ACC112 (cell line): ENCODE data around the gene GYPC.
"Not testable (repeated sequence)": the region's sequence is repeated elsewhere in the genome, so short reads cannot be mapped to it uniquely, and the experiment has no call there.

Source experiments
- H2AFZ ChIP-seq: fragments of 200-600 bp; sonication (generic); one replicate; pipeline ENCODE4 v1.6.0; 2017; ENCODE audit warnings: antibody characterized with exemption, low read length; ENCODE audit not compliant: unreplicated experiment
- H3K27ac ChIP-seq: fragments of 200-600 bp; sonication (generic); 2 replicates; pipeline ENCODE4 v1.5.1; 2014; ENCODE audit warnings: low read depth, mild to moderate bottlenecking, antibody characterized with exemption, low read length, moderate library complexity
- H3K27me3 ChIP-seq: fragments of 200-600 bp; sonication (generic); 2 replicates; pipeline ENCODE4 v1.6.1; 2014; ENCODE audit warnings: mild to moderate bottlenecking, antibody characterized with exemption, low read length, moderate library complexity, mixed read lengths; ENCODE audit not compliant: insufficient read depth
- H3K36me3 ChIP-seq: fragments of 200-600 bp; sonication (generic); 2 replicates; pipeline ENCODE4 v1.6.1; 2016; ENCODE audit warnings: mild to moderate bottlenecking, antibody characterized with exemption, low read length, moderate library complexity, mixed read lengths; ENCODE audit not compliant: insufficient read depth
- H3K4me1 ChIP-seq: fragments of 200-600 bp; sonication (generic); one replicate; pipeline ENCODE4 v1.6.1; 2016; ENCODE audit warnings: low read length, mixed read lengths; ENCODE audit not compliant: insufficient read depth, unreplicated experiment, control insufficient read depth
- H3K4me3 ChIP-seq: fragments of 200-600 bp; sonication (generic); 2 replicates; pipeline ENCODE4 v1.5.1; 2014; ENCODE audit warnings: mild to moderate bottlenecking, low read depth, low read length
- H3K79me2 ChIP-seq: fragments of 200-600 bp; sonication (generic); one replicate; pipeline ENCODE4 v1.6.0; 2016; ENCODE audit warnings: low read length; ENCODE audit not compliant: control insufficient read depth, unreplicated experiment, insufficient read depth

Gene GYPC

GRCh38 chr2:126699716-126700581, 44.0 kb downstream of the GYPC start:
- no peak overlapping the region for H3K27ac ChIP-seq
- no peaks in the 10 kb centered on the region for H3K27me3 ChIP-seq
- H3K36me3 ChIP-seq, result no peaks in the 10 kb centered on the region
- no peak overlapping the region for H3K4me3 ChIP-seq
- no peaks in the 10 kb centered on the region for H3K79me2 ChIP-seq
- H3K4me1 ChIP-seq, result no peaks in the 10 kb centered on the region
- no peak overlapping the region for H2AFZ ChIP-seq

DNA sequence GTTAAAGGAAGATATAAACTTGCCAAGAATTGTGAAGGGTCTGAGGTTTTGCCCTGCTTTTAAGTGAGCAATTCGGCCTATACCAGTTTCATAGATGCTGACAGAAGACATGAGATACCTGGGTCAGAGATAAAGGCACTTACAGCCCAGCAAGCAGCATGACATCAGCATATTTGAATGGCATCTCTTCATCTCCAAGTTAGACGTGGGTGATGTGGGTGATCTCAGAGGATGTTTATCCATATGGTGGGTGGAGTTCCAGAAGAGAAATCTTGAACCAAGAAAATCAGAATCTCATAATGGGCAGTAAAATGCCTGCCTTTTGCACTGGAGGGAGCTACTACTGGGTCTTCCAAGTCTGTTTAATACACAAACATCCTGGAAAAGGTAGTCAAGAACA, 44.7 kb downstream of the GYPC start:
- H3K27ac ChIP-seq, result no peak overlapping the region
- no peaks in the 10 kb centered on the region for H3K4me1 ChIP-seq
- no peak overlapping the region for H3K4me3 ChIP-seq
- H3K36me3 ChIP-seq, result no peaks in the 10 kb centered on the region
- H3K79me2 ChIP-seq, result no peaks in the 10 kb centered on the region
- no peaks in the 10 kb centered on the region for H3K27me3 ChIP-seq
- H2AFZ ChIP-seq, result no peak overlapping the region

GRCh38 chr2:126703311-126703710, 47.4 kb downstream of the GYPC start:
- no peaks in the 10 kb centered on the region for H3K36me3 ChIP-seq

GRCh38 chr2:126704434-126705160, 48.6 kb downstream of the GYPC start:
- Histone ChIP-seq H2AFZ (no peak overlapping the region), H3K36me3 (no peaks in the 10 kb centered on the region), H3K4me3 (no peak overlapping the region), H3K27me3 (peaks cover 17% of the 10 kb centered on the region), H3K79me2 (no peaks in the 10 kb centered on the region), H3K27ac (no peak overlapping the region), H3K4me1 (no peaks in the 10 kb centered on the region)

More at GRCh38 chr2:126703311-126703710, 47.4 kb downstream of the GYPC start:
- no peak overlapping the region for H3K4me3 ChIP-seq
- peaks cover 12% of the 10 kb centered on the region for H3K27me3 ChIP-seq
- H3K27ac ChIP-seq, result no peak overlapping the region
- H3K79me2 ChIP-seq, result no peaks in the 10 kb centered on the region
- H3K4me1 ChIP-seq, result no peaks in the 10 kb centered on the region
- H2AFZ ChIP-seq, result no peak overlapping the region

DNA sequence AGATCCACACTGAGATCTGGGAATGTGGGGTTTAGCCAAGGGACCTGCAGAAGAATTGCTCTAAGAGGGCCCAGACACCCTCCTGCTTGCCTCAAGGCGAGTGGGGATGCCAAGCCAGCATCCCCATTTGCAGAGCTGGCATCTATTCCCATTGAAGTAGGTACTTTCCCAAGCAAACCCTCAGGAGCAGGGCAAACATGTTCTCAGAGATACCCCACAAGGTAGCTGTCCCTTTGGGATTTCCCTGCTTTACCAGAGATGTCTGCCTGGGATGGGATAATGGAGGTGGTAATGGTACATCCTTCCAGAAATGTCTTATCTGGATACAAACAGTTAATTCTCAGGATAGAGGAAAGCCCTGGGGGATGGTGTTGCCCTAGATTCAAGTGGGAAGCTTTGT, 51.2 kb downstream of the GYPC start:
- H3K4me3 ChIP-seq, result no peak overlapping the region
- no peaks in the 10 kb centered on the region for H3K4me1 ChIP-seq
- no peak overlapping the region for H3K27ac ChIP-seq
- H3K36me3 ChIP-seq, result no peaks in the 10 kb centered on the region
- peaks cover 32% of the 10 kb centered on the region for H3K27me3 ChIP-seq
- H2AFZ ChIP-seq, result no peak overlapping the region
- H3K79me2 ChIP-seq, result no peaks in the 10 kb centered on the region

- no peaks in the 10 kb centered on the region for H3K4me1 ChIP-seq
- H2AFZ ChIP-seq, result no peak overlapping the region
- no peak overlapping the region for H3K27ac ChIP-seq
- H3K4me3 ChIP-seq, result no peak overlapping the region
- H3K79me2 ChIP-seq, result no peaks in the 10 kb centered on the region
- H3K36me3 ChIP-seq, result no peaks in the 10 kb centered on the region
- H3K27me3 ChIP-seq, result peaks cover 38% of the 10 kb centered on the region
Measured at GRCh38 chr2:126707941-126708340, 52.0 kb downstream of the GYPC start.

DNA sequence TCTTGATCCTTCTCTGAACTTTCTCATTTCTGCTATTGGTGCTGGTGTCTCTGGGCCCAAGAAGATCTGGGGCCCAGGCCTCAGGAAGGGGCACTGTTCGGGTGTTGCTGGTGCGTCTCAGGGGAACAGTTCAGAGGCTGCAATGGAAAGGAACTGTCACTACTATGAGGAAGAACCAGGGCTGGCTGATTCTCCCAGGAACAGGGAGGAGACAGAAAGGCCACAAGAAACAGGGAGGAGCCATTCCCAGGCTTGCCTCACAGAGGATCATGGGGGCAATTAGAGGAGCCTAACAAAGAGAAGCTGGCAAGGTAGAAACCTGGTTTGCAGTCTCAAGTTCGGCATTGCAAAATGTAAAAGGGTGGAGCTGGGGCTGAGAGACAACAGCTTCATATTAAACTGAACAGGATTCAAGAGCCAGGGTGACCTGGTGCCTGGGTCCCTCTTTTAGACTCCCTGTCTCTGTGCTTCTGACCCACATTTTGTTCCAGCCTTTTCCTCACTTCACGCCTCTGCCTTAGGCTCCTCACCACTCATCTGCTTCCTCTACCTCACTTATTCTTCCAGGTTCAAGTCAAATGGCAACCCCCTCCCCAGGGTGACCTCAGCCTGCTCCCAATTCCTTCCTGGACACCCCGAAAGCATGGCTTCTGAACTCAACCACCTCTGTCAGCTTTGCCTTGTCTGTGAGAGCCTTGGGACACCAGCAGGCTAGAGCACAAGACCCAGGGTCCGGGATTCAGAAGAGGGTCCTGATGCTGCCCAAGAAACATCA, 58.4 kb downstream of the GYPC start:
- H3K36me3 ChIP-seq, result no peaks in the 10 kb centered on the region
- no peak overlapping the region for H3K4me3 ChIP-seq
- no peaks in the 10 kb centered on the region for H3K79me2 ChIP-seq
- H3K27ac ChIP-seq, result no peak overlapping the region
- H3K4me1 ChIP-seq, result no peaks in the 10 kb centered on the region
- no peak overlapping the region for H2AFZ ChIP-seq
- H3K27me3 ChIP-seq, result peaks cover 53% of the 10 kb centered on the region

DNA sequence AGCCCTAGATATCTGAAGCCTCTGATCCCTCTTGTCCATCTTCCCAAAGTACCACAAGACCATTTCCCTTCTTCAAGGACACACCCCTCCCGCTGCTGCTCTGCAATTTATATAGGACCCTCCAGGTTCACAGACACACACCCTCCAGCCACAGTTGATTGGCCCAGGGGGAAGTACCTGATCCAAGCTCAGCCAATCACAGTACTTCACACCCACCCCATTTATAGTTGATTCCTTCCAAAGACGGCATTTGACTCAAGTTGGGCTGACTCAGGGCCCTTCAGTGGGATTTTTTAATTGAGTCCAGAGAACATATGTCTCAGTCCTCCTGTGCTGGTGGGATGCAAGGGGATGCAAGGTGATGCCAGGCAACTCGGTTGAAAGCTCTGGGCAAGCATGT, 59.2 kb downstream of the GYPC start:
- peaks cover 49% of the 10 kb centered on the region for H3K27me3 ChIP-seq
- H3K79me2 ChIP-seq, result no peaks in the 10 kb centered on the region
- no peak overlapping the region for H2AFZ ChIP-seq
- H3K27ac ChIP-seq, result no peak overlapping the region
- H3K36me3 ChIP-seq, result no peaks in the 10 kb centered on the region
- no peak overlapping the region for H3K4me3 ChIP-seq
- H3K4me1 ChIP-seq, result no peaks in the 10 kb centered on the region

GRCh38 chr2:126715576-126716406, 59.8 kb downstream of the GYPC start:
- H2AFZ ChIP-seq, result no peak overlapping the region
- no peaks in the 10 kb centered on the region for H3K4me1 ChIP-seq
- no peak overlapping the region for H3K27ac ChIP-seq
- no peaks in the 10 kb centered on the region for H3K36me3 ChIP-seq
- H3K79me2 ChIP-seq, result no peaks in the 10 kb centered on the region
- H3K27me3 ChIP-seq, result peaks cover 49% of the 10 kb centered on the region
- no peak overlapping the region for H3K4me3 ChIP-seq

DNA sequence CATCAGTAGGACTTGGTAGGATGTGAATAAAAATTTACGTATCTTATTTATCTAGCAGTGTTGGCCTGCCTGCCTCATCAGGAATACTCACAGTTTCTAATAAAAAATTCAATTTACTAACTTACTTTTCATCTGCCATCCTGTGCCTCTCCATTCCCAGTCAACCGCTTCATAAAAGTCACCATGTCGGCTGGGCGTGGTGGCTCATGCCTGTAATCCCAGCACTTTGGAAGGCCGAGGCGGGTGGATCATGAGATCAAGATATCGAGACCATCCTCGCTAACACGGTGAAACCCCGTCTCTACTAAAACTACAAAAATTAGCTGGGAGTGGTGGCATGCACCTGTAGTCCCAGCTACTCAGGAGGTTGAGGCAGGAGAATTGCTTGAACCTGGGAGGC, 61.3 kb downstream of the GYPC start:
- H3K4me3 ChIP-seq, H3K79me2 ChIP-seq, H3K27ac ChIP-seq, H3K36me3 ChIP-seq, H3K4me1 ChIP-seq, H2AFZ ChIP-seq: not testable (repeated sequence)
- peaks cover 37% of the 10 kb centered on the region for H3K27me3 ChIP-seq
